CD4-positive, alpha-beta T cell treated with Interleukin-15 for 1 hour (primary cell): Measurements from ENCODE around the gene TBC1D16.
"Not testable (repeated sequence)": the region's sequence is repeated elsewhere in the genome, so short reads cannot be mapped to it uniquely, and the experiment has no call there.

Experiments used
- DNase-seq: peaks from one replicate; pipeline ENCODE4 v3.0.0-alpha.2; 2020

TBC1D16 gene

GRCh38 chr17:80051681-80052080, 16.0 kb upstream of the TBC1D16 start:
- no peak for DNase-seq

- DNase-seq = no peak
Observed at GRCh38 chr17:80050706-80051105, 15.0 kb upstream of the TBC1D16 start.

GRCh38 chr17:80049986-80050385, 14.3 kb upstream of the TBC1D16 start:
- no peak for DNase-seq

GRCh38 chr17:80047176-80047575, 11.5 kb upstream of the TBC1D16 start:
- DNase-seq = no peak

GRCh38 chr17:80046709-80047108, 11.0 kb upstream of the TBC1D16 start:
- not testable (repeated sequence) for DNase-seq

GRCh38 chr17:80045703-80046102, 10.0 kb upstream of the TBC1D16 start:
- DNase-seq = no peak

- DNase-seq = no peak
Observed at GRCh38 chr17:80043963-80044362, 8.3 kb upstream of the TBC1D16 start.

GRCh38 chr17:80036715-80037477, 1.2 kb upstream of the TBC1D16 start:
- DNase-seq = peak; percentile 34

- peak; percentile 86 for DNase-seq
Observed at GRCh38 chr17:80035937-80036714, 454 bp upstream of the TBC1D16 start, which contains the start of gene CCDC40. Gene CCDC40, plus strand, starts transcription at chr17:80036642. Its CDS starts 21 bp downstream, at chr17:80036663.

GRCh38 chr17:80034791-80035686, 633 bp downstream of the TBC1D16 start:
- peak; percentile 70 for DNase-seq

GRCh38 chr17:80033840-80034239, 1.8 kb downstream of the TBC1D16 start:
- DNase-seq = no peak

- DNase-seq = no peak
Observed at GRCh38 chr17:80032614-80033171, 3.0 kb downstream of the TBC1D16 start.

- DNase-seq = no peak
Observed at GRCh38 chr17:80031691-80032430, 3.8 kb downstream of the TBC1D16 start.

GRCh38 chr17:80030730-80031410, 4.8 kb downstream of the TBC1D16 start:
- no peak for DNase-seq

GRCh38 chr17:80029258-80029974, 6.3 kb downstream of the TBC1D16 start:
- DNase-seq = no peak

GRCh38 chr17:80028030-80028429, 7.6 kb downstream of the TBC1D16 start:
- no peak for DNase-seq

GRCh38 chr17:80027043-80027435, 8.6 kb downstream of the TBC1D16 start:
- no peak for DNase-seq

GRCh38 chr17:80026359-80027042, 9.2 kb downstream of the TBC1D16 start:
- DNase-seq = no peak

GRCh38 chr17:80025796-80026195, 9.9 kb downstream of the TBC1D16 start:
- no peak for DNase-seq

- no peak for DNase-seq
Observed at GRCh38 chr17:80025140-80025539, 10.5 kb downstream of the TBC1D16 start.
